Measurements from ENCODE around the gene IFI44. TPM values are rescaled to one million over a fixed set of nuclear protein-coding genes. Genes with fewer than 3 reads are reported as not detected.

The IFI44 gene
- total RNA-seq (10.4 TPM), polyA plus RNA-seq (ENCODE audit: insufficient read depth in 1 of 8, insufficient read length in 8 of 8, low replicate concordance in 1 of 8) (10 to 100 TPM in 1 of 8 donors, 1 to 10 TPM in 7; 6.7 to 10.1 (median 8.0) TPM)
- long read RNA-seq, donor 1, partial matches to known transcripts, result 0 of 2 reads
- long read RNA-seq, donor 1, other reads (novel, unspliced or antisense), result 0 of 2 reads
- long read RNA-seq, donor 2, result 0 reads
- long read RNA-seq, donor 3, partial matches to known transcripts, result 0 of 1 reads
- long read RNA-seq, donor 3, other reads (novel, unspliced or antisense), result 0 of 1 reads
- long read RNA-seq, donor 4, result 0 reads
- long read RNA-seq, donor 5, partial matches to known transcripts, result 0 of 2 reads
- long read RNA-seq, donor 5, other reads (novel, unspliced or antisense), result 0 of 2 reads
- long read RNA-seq, donor 6, result 0 reads
- long read RNA-seq, donor 7, partial matches to known transcripts, result 0 of 1 reads
- long read RNA-seq, donor 7, other reads (novel, unspliced or antisense), result 0 of 1 reads
- long read RNA-seq, donor 8, partial matches to known transcripts, result 0 of 1 reads
- long read RNA-seq, donor 8, other reads (novel, unspliced or antisense), result 0 of 1 reads
- long read RNA-seq, donor 9, partial matches to known transcripts, result 0 of 1 reads
- long read RNA-seq, donor 9, other reads (novel, unspliced or antisense), result 0 of 1 reads
- long read RNA-seq, donor 10, partial matches to known transcripts, result 0 of 3 reads
- long read RNA-seq, donor 10, other reads (novel, unspliced or antisense), result 0 of 3 reads
- long read RNA-seq, donor 11, partial matches to known transcripts, result 0 of 3 reads
- long read RNA-seq, donor 11, other reads (novel, unspliced or antisense), result 0 of 3 reads

- H3K9me3 ChIP-seq (replicated peaks; ENCODE audit: control insufficient read depth, low read depth, low read length), result peaks cover 2% of the 10 kb centered on the region
- H3K4me1 ChIP-seq (ENCODE audit: control insufficient read depth, insufficient read depth, low read length), result no peaks in the 10 kb centered on the region
- H3K27ac ChIP-seq (ENCODE audit: low read length), result peak within 1 kb of the TSS; percentile 85
Measured at GRCh38 chr1:78649628-78650027, at the start of gene IFI44. TSS of gene IFI44 (plus strand) at chr1:78649831. CDS start at chr1:78650196, 365 bp downstream.

GRCh38 chr1:78601068-78601467, 48.6 kb upstream of the IFI44 start:
- no peak for DNase-seq
- WGBS (ENCODE audit: insufficient coverage), result no CpG with 5 or more reads among the region's 1 CpG
- no peaks in the 10 kb centered on the region for H3K4me1 ChIP-seq (ENCODE audit: control insufficient read depth, insufficient read depth, low read length)
- H3K27me3 ChIP-seq (ENCODE audit: control insufficient read depth, insufficient read depth, low read length), result no peaks in the 10 kb centered on the region
- H3K36me3 ChIP-seq (ENCODE audit: control insufficient read depth, insufficient read depth, low read length), result no peaks in the 10 kb centered on the region
- H3K4me3 ChIP-seq (ENCODE audit: low read length), result no peak overlapping the region
- H3K9me3 ChIP-seq (replicated peaks; ENCODE audit: control insufficient read depth, low read depth, low read length), result no peaks in the 10 kb centered on the region
- H3K27ac ChIP-seq (ENCODE audit: low read length), result no peak overlapping the region

More at GRCh38 chr1:78649628-78650027, at the start of gene IFI44:
- Histone ChIP-seq H3K4me3 (ENCODE audit: low read length) (peak within 1 kb of the TSS; percentile 47), H3K27me3 (ENCODE audit: control insufficient read depth, insufficient read depth, low read length) (no peaks in the 10 kb centered on the region), H3K36me3 (ENCODE audit: control insufficient read depth, insufficient read depth, low read length) (no peaks in the 10 kb centered on the region)
- peak; percentile 94 for DNase-seq

- no peak overlapping the region for H3K4me3 ChIP-seq (ENCODE audit: low read length)
- H3K9me3 ChIP-seq (replicated peaks; ENCODE audit: control insufficient read depth, low read depth, low read length), result no peaks in the 10 kb centered on the region
- H3K27ac ChIP-seq (ENCODE audit: low read length), result no peak overlapping the region
- WGBS (ENCODE audit: insufficient coverage), result no CpG with 5 or more reads among the region's 1 CpG
- H3K36me3 ChIP-seq (ENCODE audit: control insufficient read depth, insufficient read depth, low read length), result no peaks in the 10 kb centered on the region
- no peaks in the 10 kb centered on the region for H3K4me1 ChIP-seq (ENCODE audit: control insufficient read depth, insufficient read depth, low read length)
- H3K27me3 ChIP-seq (ENCODE audit: control insufficient read depth, insufficient read depth, low read length), result no peaks in the 10 kb centered on the region
- DNase-seq, result no peak
Measured at GRCh38 chr1:78603206-78603605, 46.4 kb upstream of the IFI44 start.

- no peaks in the 10 kb centered on the region for H3K9me3 ChIP-seq (replicated peaks; ENCODE audit: control insufficient read depth, low read depth, low read length)
- no peaks in the 10 kb centered on the region for H3K36me3 ChIP-seq (ENCODE audit: control insufficient read depth, insufficient read depth, low read length)
- H3K27me3 ChIP-seq (ENCODE audit: control insufficient read depth, insufficient read depth, low read length), result no peaks in the 10 kb centered on the region
- no peaks in the 10 kb centered on the region for H3K4me1 ChIP-seq (ENCODE audit: control insufficient read depth, insufficient read depth, low read length)
- DNase-seq, result no peak
- no CpG with 5 or more reads among the region's 5 CpGs for WGBS (ENCODE audit: insufficient coverage)
- H3K27ac ChIP-seq (ENCODE audit: low read length), result no peak overlapping the region
- H3K4me3 ChIP-seq (ENCODE audit: low read length), result no peak overlapping the region
Measured at GRCh38 chr1:78604643-78605042, 45.0 kb upstream of the IFI44 start.

GRCh38 chr1:78606274-78606673, 43.4 kb upstream of the IFI44 start:
- Histone ChIP-seq H3K27ac (ENCODE audit: low read length) (no peak overlapping the region), H3K9me3 (replicated peaks; ENCODE audit: control insufficient read depth, low read depth, low read length) (no peaks in the 10 kb centered on the region), H3K4me3 (ENCODE audit: low read length) (no peak overlapping the region), H3K27me3 (ENCODE audit: control insufficient read depth, insufficient read depth, low read length) (no peaks in the 10 kb centered on the region), H3K4me1 (ENCODE audit: control insufficient read depth, insufficient read depth, low read length) (no peaks in the 10 kb centered on the region), H3K36me3 (ENCODE audit: control insufficient read depth, insufficient read depth, low read length) (no peaks in the 10 kb centered on the region)
- no peak for DNase-seq
- WGBS (ENCODE audit: insufficient coverage), result 61% methylated on average over 2 of the region's 2 CpGs

GRCh38 chr1:78607334-78607927, 42.2 kb upstream of the IFI44 start:
- Histone ChIP-seq H3K4me3 (ENCODE audit: low read length) (no peak overlapping the region), H3K36me3 (ENCODE audit: control insufficient read depth, insufficient read depth, low read length) (no peaks in the 10 kb centered on the region), H3K27ac (ENCODE audit: low read length) (no peak overlapping the region), H3K9me3 (replicated peaks; ENCODE audit: control insufficient read depth, low read depth, low read length) (no peaks in the 10 kb centered on the region), H3K27me3 (ENCODE audit: control insufficient read depth, insufficient read depth, low read length) (no peaks in the 10 kb centered on the region), H3K4me1 (ENCODE audit: control insufficient read depth, insufficient read depth, low read length) (no peaks in the 10 kb centered on the region)
- WGBS (ENCODE audit: insufficient coverage), result 45% methylated on average over 3 of the region's 5 CpGs
- DNase-seq, result peak; percentile 37

- Histone ChIP-seq H3K4me3 (ENCODE audit: low read length) (no peak overlapping the region), H3K4me1 (ENCODE audit: control insufficient read depth, insufficient read depth, low read length) (no peaks in the 10 kb centered on the region), H3K9me3 (replicated peaks; ENCODE audit: control insufficient read depth, low read depth, low read length) (no peaks in the 10 kb centered on the region), H3K36me3 (ENCODE audit: control insufficient read depth, insufficient read depth, low read length) (no peaks in the 10 kb centered on the region), H3K27me3 (ENCODE audit: control insufficient read depth, insufficient read depth, low read length) (no peaks in the 10 kb centered on the region), H3K27ac (ENCODE audit: low read length) (no peak overlapping the region)
- no peak for DNase-seq
- 63% methylated on average over 3 of the region's 4 CpGs for WGBS (ENCODE audit: insufficient coverage)
Measured at GRCh38 chr1:78607944-78608343, 41.7 kb upstream of the IFI44 start.

GRCh38 chr1:78617615-78618026, 32.0 kb upstream of the IFI44 start:
- H3K27ac ChIP-seq (ENCODE audit: low read length), result no peak overlapping the region

GRCh38 chr1:78619032-78619431, 30.6 kb upstream of the IFI44 start:
- H3K27ac ChIP-seq (ENCODE audit: low read length), result peak overlapping the region; percentile 88
- H3K36me3 ChIP-seq (ENCODE audit: control insufficient read depth, insufficient read depth, low read length), result no peaks in the 10 kb centered on the region
- no peak overlapping the region for H3K4me3 ChIP-seq (ENCODE audit: low read length)
- H3K9me3 ChIP-seq (replicated peaks; ENCODE audit: control insufficient read depth, low read depth, low read length), result no peaks in the 10 kb centered on the region
- peaks cover 8% of the 10 kb centered on the region for H3K4me1 ChIP-seq (ENCODE audit: control insufficient read depth, insufficient read depth, low read length)
- WGBS (ENCODE audit: insufficient coverage), result 40% methylated on average over 1 of the region's 3 CpGs
- no peaks in the 10 kb centered on the region for H3K27me3 ChIP-seq (ENCODE audit: control insufficient read depth, insufficient read depth, low read length)
- no peak for DNase-seq

More at GRCh38 chr1:78617615-78618026, 32.0 kb upstream of the IFI44 start:
- H3K36me3 ChIP-seq (ENCODE audit: control insufficient read depth, insufficient read depth, low read length), result no peaks in the 10 kb centered on the region
- DNase-seq, result peak; percentile 94
- no peak overlapping the region for H3K4me3 ChIP-seq (ENCODE audit: low read length)
- H3K27me3 ChIP-seq (ENCODE audit: control insufficient read depth, insufficient read depth, low read length), result no peaks in the 10 kb centered on the region
- no peaks in the 10 kb centered on the region for H3K9me3 ChIP-seq (replicated peaks; ENCODE audit: control insufficient read depth, low read depth, low read length)
- 0% methylated on average over 3 of the region's 7 CpGs for WGBS (ENCODE audit: insufficient coverage)
- peaks cover 8% of the 10 kb centered on the region for H3K4me1 ChIP-seq (ENCODE audit: control insufficient read depth, insufficient read depth, low read length)

GRCh38 chr1:78619446-78619802, 30.2 kb upstream of the IFI44 start:
- Histone ChIP-seq H3K9me3 (replicated peaks; ENCODE audit: control insufficient read depth, low read depth, low read length) (no peaks in the 10 kb centered on the region), H3K4me3 (ENCODE audit: low read length) (peak overlapping the region; percentile 44), H3K27ac (ENCODE audit: low read length) (peak overlapping the region; percentile 88), H3K36me3 (ENCODE audit: control insufficient read depth, insufficient read depth, low read length) (no peaks in the 10 kb centered on the region), H3K27me3 (ENCODE audit: control insufficient read depth, insufficient read depth, low read length) (no peaks in the 10 kb centered on the region), H3K4me1 (ENCODE audit: control insufficient read depth, insufficient read depth, low read length) (peaks cover 8% of the 10 kb centered on the region)
- 83% methylated on average over 3 of the region's 4 CpGs for WGBS (ENCODE audit: insufficient coverage)
- peak; percentile 19 for DNase-seq
